Fibroblast of peridontal ligament (primary cell): ENCODE data around the gene SPATA25.

ENCODE experiments used
- DNase-seq: peaks from one replicate; pipeline ENCODE4 v3.0.0-alpha.2; 2010; ENCODE audit errors: extremely low read depth

SPATA25 gene

GRCh38 chr20:45866454-45866853 lies 21.0 kb downstream of the SPATA25 start:
- no peak for DNase-seq

GRCh38 chr20:45863543-45864470 lies 23.6 kb downstream of the SPATA25 start:
- no peak for DNase-seq

GRCh38 chr20:45861221-45862075 lies 26.0 kb downstream of the SPATA25 start:
- no peak for DNase-seq

- no peak for DNase-seq
These were observed 26.7 kb downstream of the SPATA25 start for GRCh38 chr20:45860560-45861220.

- no peak for DNase-seq
These were observed 27.5 kb downstream of the SPATA25 start for GRCh38 chr20:45859916-45860315.

- no peak for DNase-seq
These were observed 29.6 kb downstream of the SPATA25 start for GRCh38 chr20:45857882-45858216.

GRCh38 chr20:45857114-45857881 lies 30.1 kb downstream of the SPATA25 start, which contains the start of the genes ACOT8 and ZSWIM3:
Gene ACOT8, minus strand, starts transcription at chr20:45857392. Its CDS starts 77 bp downstream, at chr20:45857315.
Gene ZSWIM3, plus strand, starts transcription at chr20:45857614. Its CDS starts 212 bp downstream, at chr20:45857826.
- peak; percentile 100 for DNase-seq

GRCh38 chr20:45853484-45853883 lies 33.9 kb downstream of the SPATA25 start:
- DNase-seq = no peak

- DNase-seq = no peak
These were observed 35.1 kb downstream of the SPATA25 start for GRCh38 chr20:45852326-45852725.

- DNase-seq = no peak
These were observed 35.9 kb downstream of the SPATA25 start for GRCh38 chr20:45851501-45851900.

GRCh38 chr20:45850926-45851325 lies 36.5 kb downstream of the SPATA25 start:
- no peak for DNase-seq

- DNase-seq = no peak
These were observed 37.2 kb downstream of the SPATA25 start for GRCh38 chr20:45850238-45850637.

GRCh38 chr20:45848969-45849582 lies 38.3 kb downstream of the SPATA25 start:
- DNase-seq = no peak

GRCh38 chr20:45848421-45848820 lies 39.0 kb downstream of the SPATA25 start:
- DNase-seq = no peak

GRCh38 chr20:45845452-45845851 lies 42.0 kb downstream of the SPATA25 start:
- no peak for DNase-seq

GRCh38 chr20:45843506-45843905 lies 43.9 kb downstream of the SPATA25 start:
- no peak for DNase-seq

- DNase-seq = peak; percentile 83
These were observed 45.1 kb downstream of the SPATA25 start for GRCh38 chr20:45842169-45842812.

- no peak for DNase-seq
These were observed 45.9 kb downstream of the SPATA25 start for GRCh38 chr20:45841407-45842129.

- DNase-seq = no peak
These were observed 46.7 kb downstream of the SPATA25 start for GRCh38 chr20:45840700-45841198.
